Karpas-422 (cell line): ENCODE data around the gene SRP54. TPM values are rescaled to one million over a fixed set of nuclear protein-coding genes. Genes with fewer than 3 reads are reported as not detected.
"Not testable (repeated sequence)": the region's sequence is repeated elsewhere in the genome, so short reads cannot be mapped to it uniquely, and the experiment has no call there.

Experiments
- DNase-seq: peaks from one replicate; pipeline ENCODE4 v3.0.0-alpha.2; 2015
- H2AFZ ChIP-seq: fragments of 200-600 bp; sonication (generic); 2 replicates; pipeline ENCODE4 v1.6.1; 2014; ENCODE audit warnings: antibody characterized with exemption, low read length, mixed read lengths
- H3K27ac ChIP-seq: fragments of 200-600 bp; sonication (generic); 2 replicates; pipeline ENCODE4 v1.5.1; 2014; ENCODE audit warnings: mild to moderate bottlenecking, low read length, moderate library complexity
- H3K27me3 ChIP-seq: fragments of 200-600 bp; sonication (generic); 2 replicates; pipeline ENCODE4 v1.6.1; 2014; ENCODE audit warnings: low read length, mixed read lengths
- H3K36me3 ChIP-seq: fragments of 200-600 bp; sonication (generic); 2 replicates; pipeline ENCODE4 v1.6.1; 2014; ENCODE audit warnings: low read length, mixed read lengths; ENCODE audit not compliant: insufficient read depth
- H3K4me1 ChIP-seq: fragments of 200-600 bp; sonication (generic); 2 replicates; pipeline ENCODE4 v1.6.1; 2014; ENCODE audit warnings: mild to moderate bottlenecking, low read length, mixed read lengths
- H3K4me2 ChIP-seq: fragments of 200-600 bp; sonication (generic); 2 replicates; pipeline ENCODE4 v1.6.1; 2014; ENCODE audit warnings: low read length, low read depth, mild to moderate bottlenecking; ENCODE audit not compliant: poor library complexity, severe bottlenecking
- H3K4me3 ChIP-seq: fragments of 200-600 bp; sonication (generic); 2 replicates; pipeline ENCODE4 v1.5.1; 2014; ENCODE audit warnings: mild to moderate bottlenecking, antibody characterized with exemption, low read length, mixed read lengths
- H3K79me2 ChIP-seq: fragments of 200-600 bp; sonication (generic); 2 replicates; pipeline ENCODE4 v1.6.1; 2014; ENCODE audit warnings: mild to moderate bottlenecking, low read length, mixed read lengths
- H3K9ac ChIP-seq: fragments of 200-600 bp; sonication (generic); 2 replicates; pipeline ENCODE4 v1.6.0; 2014; ENCODE audit warnings: low read length
- H3K9me2 ChIP-seq: fragments of 200-600 bp; sonication (generic), shearing (Covaris generic); replicated peaks from 2 replicates; pipeline ENCODE4 v1.6.0; 2014; ENCODE audit warnings: mild to moderate bottlenecking, low read length, moderate library complexity; ENCODE audit not compliant: insufficient read depth
- H3K9me3 ChIP-seq: fragments of 300-700, 200-600 bp; sonication (generic); 2 replicates; pipeline ENCODE4 v1.6.1; 2014; ENCODE audit warnings: low read length, mixed read lengths
- H4K20me1 ChIP-seq: fragments of 200-600 bp; sonication (generic); 2 replicates; pipeline ENCODE4 v1.6.1; 2014; ENCODE audit warnings: mild to moderate bottlenecking, antibody characterized with exemption, low read length, low read depth; ENCODE audit not compliant: insufficient read depth
- total RNA-seq: library from RNA; depleted of rRNA; stranded (reverse); fragments of >200 nt; shearing (Covaris generic); gene quantifications from 2 replicates; pipeline ENCODE4 v1.2.3, GENCODE V29; 2014; ENCODE audit warnings: low replicate concordance

The SRP54 gene
- total RNA-seq, 1 experiment from 2014 or later, result 115 TPM

DNA sequence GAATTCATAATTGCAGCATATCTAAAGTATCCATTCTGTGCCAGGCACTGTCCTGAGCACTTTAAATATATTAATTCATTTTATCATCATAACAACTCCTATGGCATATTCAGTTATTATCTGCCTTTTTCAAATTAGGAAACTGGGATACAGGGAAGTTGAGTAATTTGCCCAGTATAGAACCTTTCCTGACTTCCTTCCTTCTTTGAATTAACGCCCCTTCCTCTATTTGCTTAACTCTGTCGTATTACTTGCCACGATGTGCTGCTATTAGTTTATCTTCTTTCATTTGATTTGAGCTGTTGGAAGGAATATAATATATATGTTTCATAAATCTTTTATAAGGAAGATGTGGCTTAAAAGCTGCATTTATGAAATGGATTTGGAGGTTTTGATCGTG lies 37.9 kb downstream of the SRP54 start:
- no peaks in the 10 kb centered on the region for H4K20me1 ChIP-seq
- H3K79me2 ChIP-seq, result no peaks in the 10 kb centered on the region
- peaks cover 62% of the 10 kb centered on the region; the same call in 1 of the 2 replicates for H3K36me3 ChIP-seq
- H2AFZ ChIP-seq, result no peak overlapping the region
- no peaks in the 10 kb centered on the region for H3K9me3 ChIP-seq
- no peak overlapping the region for H3K9ac ChIP-seq
- no peaks in the 10 kb centered on the region for H3K9me2 ChIP-seq
- H3K4me1 ChIP-seq, result no peaks in the 10 kb centered on the region
- no peak overlapping the region for H3K4me2 ChIP-seq
- no peak overlapping the region for H3K4me3 ChIP-seq
- no peaks in the 10 kb centered on the region for H3K27me3 ChIP-seq
- no peak overlapping the region for H3K27ac ChIP-seq
- DNase-seq, result no peak

DNA sequence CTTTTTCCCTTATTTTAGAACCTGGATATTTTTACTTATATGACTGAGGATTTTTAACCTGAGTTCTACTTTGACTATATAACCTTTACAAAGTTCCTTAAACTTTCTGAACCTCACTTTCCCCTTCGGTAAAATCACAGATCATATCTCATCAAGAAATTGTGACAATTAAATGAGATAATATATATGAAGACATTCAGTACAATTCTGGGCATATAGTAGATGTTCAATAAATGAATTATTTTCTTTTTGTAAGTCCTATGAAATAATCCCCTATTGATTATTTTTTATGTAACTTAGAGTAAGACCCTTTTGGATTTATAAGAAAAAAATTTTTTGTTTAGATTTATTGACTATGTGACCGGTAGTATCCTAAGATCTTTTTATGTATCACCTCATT lies 45.6 kb downstream of the SRP54 start:
- no peak overlapping the region for H3K4me3 ChIP-seq
- no peak overlapping the region for H2AFZ ChIP-seq
- DNase-seq, result no peak
- no peaks in the 10 kb centered on the region for H3K9me3 ChIP-seq
- H3K79me2 ChIP-seq, result no peaks in the 10 kb centered on the region
- H3K9ac ChIP-seq, result no peak overlapping the region
- H3K4me1 ChIP-seq, result no peaks in the 10 kb centered on the region
- H3K27me3 ChIP-seq, result no peaks in the 10 kb centered on the region
- no peak overlapping the region for H3K4me2 ChIP-seq
- peaks cover 49% of the 10 kb centered on the region for H3K36me3 ChIP-seq
- no peak overlapping the region for H3K27ac ChIP-seq
- no peaks in the 10 kb centered on the region for H3K9me2 ChIP-seq
- H4K20me1 ChIP-seq, result no peaks in the 10 kb centered on the region

DNA sequence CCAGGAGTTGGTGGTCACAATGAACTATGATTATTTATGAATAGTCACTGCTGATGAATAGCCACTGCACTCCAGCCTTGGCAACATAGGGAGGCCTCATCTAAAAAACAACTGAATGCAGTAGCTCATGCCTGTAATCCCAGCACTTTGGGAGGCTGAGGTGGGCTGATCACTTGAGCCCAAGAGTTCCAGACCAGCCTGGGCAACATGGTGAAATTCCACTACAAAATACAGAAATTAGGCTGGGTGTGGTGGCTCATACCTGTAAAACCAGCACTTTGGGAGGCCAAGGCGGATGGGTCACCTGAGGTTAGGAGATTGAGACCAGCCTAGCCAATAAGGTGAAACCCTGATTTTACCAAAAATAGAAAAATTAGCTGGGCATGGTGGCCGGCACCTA lies 49.8 kb downstream of the SRP54 start:
- Histone ChIP-seq H3K4me1 (peaks cover 4% of the 10 kb centered on the region; the same call in 1 of the 2 replicates), H3K4me2 (no peak overlapping the region), H3K9ac (no peak overlapping the region), H3K79me2 (no peaks in the 10 kb centered on the region), H2AFZ (no peak overlapping the region), H4K20me1 (no peaks in the 10 kb centered on the region), H3K9me3 (peaks cover 3% of the 10 kb centered on the region; the same call in 1 of the 2 replicates), H3K27ac (no peak overlapping the region), H3K27me3 (no peaks in the 10 kb centered on the region), H3K36me3 (peaks cover 49% of the 10 kb centered on the region), H3K9me2 (no peaks in the 10 kb centered on the region), H3K4me3 (no peak overlapping the region)
- no peak for DNase-seq

DNA sequence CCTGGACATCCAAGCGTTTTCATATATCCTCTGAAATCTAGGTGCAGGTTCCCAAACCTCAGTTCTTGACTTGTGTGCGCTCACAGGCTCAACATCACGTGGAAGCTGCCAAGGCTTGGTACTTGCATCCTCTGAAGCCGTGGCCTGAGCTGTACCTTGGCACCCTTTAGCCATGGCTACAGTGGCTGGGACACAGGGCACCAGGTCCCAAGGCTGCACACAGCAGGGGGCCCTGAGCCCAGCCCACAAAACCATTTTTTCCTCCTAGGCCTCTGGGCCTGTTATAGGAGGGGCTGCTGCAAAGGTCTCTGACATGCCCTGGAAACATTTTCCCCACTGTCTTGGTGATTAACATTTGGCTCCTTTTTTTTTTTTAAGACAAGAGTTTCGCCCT lies 51.6 kb downstream of the SRP54 start:
- Histone ChIP-seq H3K4me1 (peaks cover 4% of the 10 kb centered on the region; the same call in 1 of the 2 replicates), H3K9ac (no peak overlapping the region), H3K27ac (no peak overlapping the region), H3K36me3 (peaks cover 33% of the 10 kb centered on the region), H4K20me1 (no peaks in the 10 kb centered on the region), H3K4me2 (no peak overlapping the region), H3K27me3 (no peaks in the 10 kb centered on the region), H2AFZ (no peak overlapping the region), H3K9me3 (peaks cover 3% of the 10 kb centered on the region; the same call in 1 of the 2 replicates), H3K79me2 (no peaks in the 10 kb centered on the region), H3K4me3 (no peak overlapping the region), H3K9me2 (no peaks in the 10 kb centered on the region)
- DNase-seq, result no peak

DNA sequence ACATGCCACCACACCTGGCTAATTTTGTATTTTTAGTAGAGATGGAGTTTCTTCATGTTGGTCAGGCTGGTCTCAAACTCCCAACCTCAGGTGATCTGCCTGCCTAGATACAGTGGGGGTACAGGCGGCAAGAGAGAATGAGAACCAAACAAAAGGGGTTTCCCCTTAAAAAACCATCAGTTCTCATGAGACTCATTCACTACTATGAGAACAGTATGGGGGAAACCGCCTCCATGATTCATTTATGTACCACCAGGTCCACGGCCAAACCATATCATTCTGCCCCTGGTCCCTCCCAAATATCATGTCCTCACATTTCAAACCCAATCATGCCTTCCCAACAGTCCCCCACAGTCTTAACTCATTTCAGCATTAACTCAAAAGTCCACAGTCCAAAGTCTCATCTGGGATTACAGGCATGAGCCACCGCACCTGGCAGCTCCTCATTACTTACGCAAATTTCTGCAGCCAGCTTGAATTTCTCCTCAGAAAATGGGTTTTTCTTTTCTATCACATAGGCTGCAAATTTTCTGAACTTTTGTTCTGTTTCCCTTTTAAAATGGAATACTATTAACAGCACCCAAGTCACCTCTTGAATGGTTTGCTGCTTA lies 52.3 kb downstream of the SRP54 start:
- not testable (repeated sequence) for H4K20me1 ChIP-seq, H3K4me2 ChIP-seq, H3K9ac ChIP-seq, H3K9me2 ChIP-seq, H2AFZ ChIP-seq, DNase-seq, H3K79me2 ChIP-seq, H3K4me1 ChIP-seq, H3K4me3 ChIP-seq, H3K27ac ChIP-seq, H3K9me3 ChIP-seq, H3K27me3 ChIP-seq
- H3K36me3 ChIP-seq, result peaks cover 30% of the 10 kb centered on the region

DNA sequence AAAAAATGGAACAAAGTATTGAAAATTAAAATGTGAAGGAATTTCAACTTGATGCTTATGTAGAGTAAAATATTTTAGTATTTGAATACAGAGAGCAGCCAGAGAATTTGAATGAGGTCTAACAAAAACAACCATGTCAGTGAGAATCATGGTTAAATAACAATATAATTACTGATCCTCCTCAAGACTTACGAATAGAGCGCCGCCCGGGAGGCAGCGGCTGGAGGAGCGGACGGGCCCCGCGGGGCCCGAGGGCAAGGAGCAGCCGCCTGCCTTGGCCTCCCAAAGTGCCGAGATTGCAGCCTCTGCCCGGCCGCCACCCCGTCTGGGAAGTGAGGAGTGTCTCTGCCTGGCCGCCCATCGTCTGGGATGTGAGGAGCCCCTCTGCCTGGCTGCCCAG lies 55.5 kb downstream of the SRP54 start:
- not testable (repeated sequence) for H3K9me3 ChIP-seq, H2AFZ ChIP-seq, H3K27me3 ChIP-seq, H3K4me1 ChIP-seq, DNase-seq, H3K9me2 ChIP-seq, H3K27ac ChIP-seq, H3K79me2 ChIP-seq, H3K9ac ChIP-seq, H3K4me2 ChIP-seq, H3K4me3 ChIP-seq, H4K20me1 ChIP-seq
- H3K36me3 ChIP-seq, result peaks cover 11% of the 10 kb centered on the region

DNA sequence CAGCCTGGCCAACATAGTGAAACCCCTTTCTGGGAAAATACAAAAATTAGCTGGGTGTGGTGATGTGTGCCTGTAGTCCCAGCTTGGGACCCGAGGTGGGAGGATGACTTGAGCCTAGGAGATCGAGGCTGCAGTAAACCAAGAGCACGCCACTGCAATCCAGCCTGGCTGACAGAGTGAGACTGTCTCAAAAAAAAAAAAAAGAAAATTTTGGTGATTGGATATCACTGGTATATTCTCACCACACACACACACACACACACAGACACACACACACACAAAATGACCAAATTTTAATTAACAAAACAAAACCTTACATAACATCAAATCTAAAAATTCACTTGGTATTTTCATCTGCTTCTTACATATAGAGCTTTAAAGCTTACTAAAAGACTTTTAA lies 59.8 kb downstream of the SRP54 start:
- H3K9ac ChIP-seq, result no peak overlapping the region
- H3K9me3 ChIP-seq, result no peaks in the 10 kb centered on the region
- H3K4me2 ChIP-seq, result no peak overlapping the region
- H4K20me1 ChIP-seq, result no peaks in the 10 kb centered on the region
- H3K27ac ChIP-seq, result no peak overlapping the region
- no peaks in the 10 kb centered on the region for H3K9me2 ChIP-seq
- no peak overlapping the region for H3K4me3 ChIP-seq
- no peaks in the 10 kb centered on the region for H3K27me3 ChIP-seq
- peaks cover 16% of the 10 kb centered on the region for H3K4me1 ChIP-seq
- H3K36me3 ChIP-seq, result no peaks in the 10 kb centered on the region
- 0 out of 2 replicates have a peak overlapping the region, but pooled peaks have one; percentile 12 for H2AFZ ChIP-seq
- DNase-seq, result no peak
- H3K79me2 ChIP-seq, result peaks cover 17% of the 10 kb centered on the region

DNA sequence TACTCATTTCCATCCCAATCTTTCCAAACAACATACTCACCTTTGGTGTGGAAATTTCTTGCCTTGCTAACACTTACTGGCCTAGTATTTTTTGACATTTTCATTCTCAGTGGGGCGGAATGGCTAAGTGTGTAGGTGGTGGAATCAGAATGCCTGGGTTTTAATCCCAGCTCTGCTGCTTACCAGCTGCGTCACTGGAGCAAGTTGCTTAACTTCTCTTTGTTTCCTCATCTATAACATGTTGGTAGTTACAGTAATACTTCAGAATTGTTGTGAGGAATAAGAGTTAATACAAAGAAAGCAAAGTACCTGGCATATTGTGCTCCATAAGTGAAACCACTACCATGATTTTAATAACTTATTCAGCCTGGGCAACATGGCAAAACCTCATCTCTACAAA lies 60.3 kb downstream of the SRP54 start:
- no peaks in the 10 kb centered on the region for H3K27me3 ChIP-seq
- no peaks in the 10 kb centered on the region for H3K9me3 ChIP-seq
- no peaks in the 10 kb centered on the region for H4K20me1 ChIP-seq
- H3K27ac ChIP-seq, result no peak overlapping the region
- H3K9me2 ChIP-seq, result no peaks in the 10 kb centered on the region
- H3K79me2 ChIP-seq, result peaks cover 21% of the 10 kb centered on the region
- H3K4me2 ChIP-seq, result no peak overlapping the region
- peaks cover 20% of the 10 kb centered on the region for H3K4me1 ChIP-seq
- no peak for DNase-seq
- no peak overlapping the region for H3K9ac ChIP-seq
- no peak overlapping the region for H3K4me3 ChIP-seq
- no peaks in the 10 kb centered on the region for H3K36me3 ChIP-seq
- 0 out of 2 replicates have a peak overlapping the region, but pooled peaks have one; percentile 12 for H2AFZ ChIP-seq
